Measurements from ENCODE around the gene KAZN.

The KAZN gene

DNA sequence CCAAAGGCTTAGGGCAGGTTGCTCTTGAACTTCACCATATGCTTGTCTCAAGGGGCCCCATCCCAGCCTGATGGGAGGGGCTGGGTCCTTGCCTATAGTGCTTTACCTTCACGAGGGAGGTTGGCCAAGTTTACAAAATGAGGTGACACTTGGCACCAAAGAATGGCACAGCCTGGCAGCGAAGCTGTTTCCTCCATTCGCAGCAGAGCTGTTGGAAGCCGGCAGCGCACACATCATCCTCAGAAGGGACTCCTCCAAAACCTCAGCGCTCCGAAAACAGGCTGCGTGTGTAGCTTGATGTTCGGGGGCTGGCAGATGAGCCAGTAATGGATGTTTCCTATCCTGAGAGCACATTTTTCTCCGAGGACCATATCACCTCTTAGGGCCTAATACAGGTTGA lies 116.8 kb downstream of the KAZN start:
- DNase-seq (ENCODE audit: low spot score): no peak

DNA sequence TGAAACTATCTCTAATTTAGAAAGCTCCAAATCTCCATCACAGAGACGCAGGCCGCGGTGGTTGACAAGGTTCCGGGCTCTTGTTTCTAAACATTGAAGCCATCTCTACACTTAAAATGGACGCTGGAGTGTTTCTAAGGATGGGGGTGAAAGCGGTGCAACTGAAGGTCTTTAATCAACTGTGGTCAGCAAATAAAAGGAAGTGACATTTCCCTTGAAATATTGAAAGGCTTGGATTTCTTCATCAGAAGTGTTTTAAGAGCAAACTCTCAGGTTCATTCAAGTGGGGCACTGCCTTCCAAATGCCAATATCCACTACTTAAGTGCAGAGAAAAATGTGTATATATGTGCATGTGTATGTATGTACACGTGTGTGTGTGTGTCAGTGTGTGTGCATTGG lies 117.3 kb downstream of the KAZN start:
- no peak for DNase-seq (ENCODE audit: low spot score)

DNA sequence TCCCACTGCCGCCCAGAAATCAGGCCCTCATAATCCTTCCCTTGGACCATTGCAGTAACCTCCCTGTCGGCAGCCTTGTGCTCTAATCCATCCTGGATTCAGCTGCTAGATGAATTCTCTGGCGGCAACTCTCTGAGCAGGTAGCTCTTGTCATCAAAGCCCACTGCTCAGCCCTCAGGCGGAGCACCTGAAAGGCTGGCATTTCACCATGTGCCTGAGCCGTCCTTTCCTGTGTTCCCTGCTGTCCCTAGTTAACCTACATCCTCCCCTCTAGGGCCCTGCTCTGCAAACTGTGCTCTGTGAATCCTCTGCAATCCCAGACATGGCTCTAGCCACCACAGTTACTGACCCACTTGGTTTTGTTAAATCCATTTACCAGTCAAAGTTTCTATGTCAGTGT lies 118.0 kb downstream of the KAZN start:
- DNase-seq (ENCODE audit: low spot score): no peak

DNA sequence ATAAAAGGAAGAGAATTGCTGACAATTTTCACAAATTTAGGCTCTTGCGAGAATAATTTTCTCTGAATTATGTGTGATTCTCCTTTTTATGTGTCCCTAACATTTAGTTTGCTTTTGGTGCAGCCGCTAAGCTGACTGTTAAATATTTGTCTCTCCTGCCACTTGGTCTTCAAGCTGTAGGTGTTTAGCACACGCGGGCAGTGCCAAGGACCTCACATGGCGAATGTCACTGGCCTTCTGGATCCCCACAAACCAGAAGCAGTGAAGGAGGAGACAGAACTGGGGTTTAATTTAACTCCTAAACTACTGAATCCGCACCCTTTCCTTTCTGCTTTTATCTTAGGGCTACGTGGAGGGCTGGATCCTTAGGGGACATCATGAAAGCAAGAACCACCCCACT lies 120.0 kb downstream of the KAZN start:
- no peak for DNase-seq (ENCODE audit: low spot score)

DNA sequence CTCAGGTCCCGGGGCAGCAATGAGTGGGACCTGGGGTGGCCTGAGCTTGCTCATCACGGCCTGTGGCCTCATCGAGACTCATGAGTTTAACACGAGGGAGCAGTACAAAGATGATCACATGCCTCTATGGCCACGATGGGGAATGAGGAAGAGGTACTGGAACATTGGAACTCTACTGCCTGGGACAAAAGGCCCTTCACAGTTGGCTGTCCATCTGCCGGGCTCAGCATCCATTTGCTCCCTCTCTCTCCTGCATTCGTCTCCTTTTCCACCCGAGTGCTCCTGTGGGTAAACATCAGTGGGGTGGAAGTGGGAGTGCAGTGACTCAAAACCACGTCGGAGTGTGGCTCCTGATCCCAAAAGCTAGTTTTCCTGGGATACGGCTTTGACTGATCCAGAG lies 124.9 kb downstream of the KAZN start:
- DNase-seq (ENCODE audit: low spot score): no peak

DNA sequence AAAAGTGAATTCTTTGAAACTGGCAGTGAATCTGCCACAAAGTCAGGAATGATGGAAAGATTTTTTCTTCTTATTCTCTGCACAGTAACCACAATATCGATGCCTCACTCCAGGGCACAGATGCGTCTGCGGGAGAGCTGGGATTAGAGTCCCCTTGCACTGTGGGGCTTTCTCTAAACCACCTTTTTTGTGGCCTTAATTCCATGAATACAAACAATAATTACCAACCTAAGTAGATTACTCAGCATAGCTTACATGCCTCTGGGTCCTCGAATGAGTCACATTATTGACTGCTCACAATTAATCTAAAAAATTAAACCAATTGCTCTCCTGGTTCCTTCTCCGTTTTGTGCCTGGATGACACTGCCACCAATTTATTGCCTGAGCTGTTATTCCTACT lies 125.8 kb downstream of the KAZN start:
- DNase-seq (ENCODE audit: low spot score): no peak

DNA sequence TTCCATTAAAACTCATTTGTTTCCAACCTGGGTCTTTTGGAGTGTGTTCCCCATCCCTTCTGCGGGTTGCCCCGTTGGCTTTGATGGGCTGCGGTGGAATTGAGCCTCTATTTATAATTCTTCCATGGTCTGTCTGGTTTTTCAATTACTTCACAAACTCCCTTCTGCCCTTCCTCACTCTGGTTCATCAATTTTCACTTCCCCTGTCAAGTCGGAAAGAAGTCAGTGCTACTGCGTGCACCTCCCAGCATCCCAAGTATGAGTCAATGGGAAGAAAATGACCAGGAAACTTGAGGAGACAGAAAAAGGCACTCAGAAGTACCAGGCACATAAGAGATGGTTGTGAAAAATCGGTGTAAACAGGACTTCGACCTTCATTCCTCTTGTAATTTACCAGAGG lies 126.2 kb downstream of the KAZN start:
- DNase-seq (ENCODE audit: low spot score): no peak

DNA sequence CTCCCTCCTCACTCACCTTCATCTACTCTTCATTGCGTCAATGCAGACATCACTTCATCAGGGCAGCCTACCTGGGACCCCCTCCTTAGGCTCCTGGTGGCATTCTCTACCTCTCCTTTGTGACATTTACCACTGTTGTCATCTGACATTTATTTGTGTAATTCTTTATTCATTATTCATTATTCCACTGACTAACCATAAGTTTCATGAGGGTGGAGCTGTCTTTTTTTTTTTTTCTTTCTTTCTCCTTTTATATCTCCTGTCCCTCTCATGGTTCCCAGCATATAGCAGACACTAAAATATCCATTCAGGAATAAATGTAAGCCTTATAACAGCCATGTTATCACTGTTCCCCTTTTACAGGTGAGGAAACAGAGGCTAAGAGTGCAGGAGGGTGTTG lies 126.8 kb downstream of the KAZN start:
- DNase-seq (ENCODE audit: low spot score): no peak

DNA sequence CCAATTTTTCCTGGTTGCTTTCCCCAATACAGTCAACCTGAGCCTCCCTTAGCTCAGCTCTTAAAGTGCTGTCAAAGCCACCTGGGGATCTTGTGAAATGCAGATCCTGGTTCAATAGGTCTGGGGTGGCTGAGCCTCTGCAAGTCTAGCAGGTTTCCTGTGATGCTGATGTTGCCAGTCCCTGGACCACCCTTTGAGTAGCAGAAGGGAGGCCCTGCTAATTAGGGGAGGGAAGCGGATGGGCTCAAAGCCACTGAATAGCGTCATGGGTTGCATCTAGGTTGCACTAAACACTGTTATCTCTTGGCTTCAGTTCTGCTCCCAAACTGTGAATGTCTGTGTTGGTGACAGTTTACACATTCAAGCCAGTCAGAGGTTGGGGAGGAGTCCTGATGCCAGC lies 127.2 kb downstream of the KAZN start:
- no peak for DNase-seq (ENCODE audit: low spot score)

DNA sequence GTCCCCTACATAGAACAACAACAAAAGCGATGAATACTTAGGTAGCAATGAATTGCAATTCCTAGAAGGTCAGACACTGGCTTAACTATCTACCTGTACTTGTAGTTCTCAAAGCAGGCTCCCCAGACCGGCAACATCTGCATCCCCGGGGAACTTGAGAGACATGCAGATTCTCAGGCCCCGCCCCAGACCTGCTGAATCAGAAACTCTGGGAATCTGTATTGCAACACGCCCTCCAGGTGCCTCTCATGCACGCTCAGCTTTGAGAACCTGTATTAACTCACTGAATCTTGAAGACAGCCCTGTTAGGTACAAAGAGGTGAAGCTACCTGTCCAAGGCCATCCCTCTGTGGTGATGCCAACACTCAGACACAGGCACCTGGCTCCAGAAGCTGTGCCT lies 128.1 kb downstream of the KAZN start:
- DNase-seq (ENCODE audit: low spot score): no peak

DNA sequence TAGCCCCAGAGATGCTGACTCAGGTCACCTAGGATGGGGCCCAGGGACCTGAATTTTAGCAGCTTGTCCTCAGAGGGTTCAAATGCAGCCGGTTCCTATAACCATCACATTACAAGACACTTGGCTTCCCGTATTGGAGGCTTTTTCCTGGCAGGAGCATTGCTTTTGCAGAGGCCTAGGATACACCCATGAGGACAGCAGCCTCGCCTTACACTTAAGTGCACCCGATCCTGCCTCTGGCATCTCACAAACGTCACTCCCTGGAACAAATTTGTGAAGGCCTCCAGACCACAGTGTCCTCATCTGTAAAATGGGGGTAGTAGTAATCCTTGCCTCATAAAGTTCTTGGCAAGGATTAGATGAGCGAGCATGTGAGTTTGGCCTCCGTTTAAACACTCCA lies 130.0 kb downstream of the KAZN start:
- no peak for DNase-seq (ENCODE audit: low spot score)

DNA sequence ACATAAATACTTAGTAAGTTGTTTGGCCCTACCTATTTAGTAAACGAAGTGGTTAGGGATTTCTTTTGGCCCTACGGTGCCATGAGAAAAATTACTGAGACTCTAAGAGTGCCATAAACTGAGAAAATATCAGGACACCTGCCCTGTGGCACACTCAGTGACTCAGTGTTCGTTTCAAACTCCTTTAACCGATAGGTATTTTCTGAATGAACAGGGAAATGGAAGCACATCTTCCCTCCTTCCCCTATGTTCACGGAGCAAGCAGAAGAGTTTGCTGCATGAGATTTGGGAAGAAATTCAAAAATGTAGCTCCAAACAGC lies 134.2 kb downstream of the KAZN start:
- DNase-seq (ENCODE audit: low spot score): no peak

DNA sequence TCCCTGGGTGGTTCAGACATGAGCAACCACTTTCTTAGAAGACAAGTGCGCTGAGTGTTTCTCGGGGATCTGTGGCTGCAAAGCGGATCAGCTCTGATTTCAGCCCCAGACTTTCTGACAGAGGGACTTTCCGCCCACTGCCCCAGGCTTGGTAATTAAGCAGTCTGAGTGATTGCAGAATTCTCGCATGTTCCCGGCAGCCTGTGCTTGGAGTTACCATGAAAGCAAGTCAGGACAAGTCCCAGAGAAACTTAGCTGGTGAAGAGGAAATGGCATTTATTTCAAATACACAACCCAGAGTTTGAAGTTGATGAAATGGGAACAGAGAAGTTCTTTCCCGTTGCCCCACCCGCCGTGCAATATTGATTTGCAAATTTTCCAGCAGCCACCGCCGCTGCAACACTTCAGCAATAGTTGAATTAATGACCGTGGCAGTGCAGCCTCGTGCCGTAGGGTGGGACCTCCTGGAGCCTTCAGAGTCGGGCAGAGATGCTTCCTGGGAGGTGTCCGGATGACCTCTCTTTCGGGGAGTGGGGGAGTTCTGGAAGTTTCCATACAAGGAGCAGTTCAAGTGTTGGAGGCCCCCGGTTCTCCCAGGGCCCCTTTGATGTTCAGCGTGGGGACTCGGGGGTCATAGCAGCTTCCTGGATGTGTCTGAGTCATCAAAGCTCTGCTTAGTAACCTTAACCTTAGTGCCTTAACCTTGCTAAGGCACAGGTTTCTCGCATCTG lies 134.7 kb downstream of the KAZN start:
- DNase-seq (ENCODE audit: low spot score): no peak

DNA sequence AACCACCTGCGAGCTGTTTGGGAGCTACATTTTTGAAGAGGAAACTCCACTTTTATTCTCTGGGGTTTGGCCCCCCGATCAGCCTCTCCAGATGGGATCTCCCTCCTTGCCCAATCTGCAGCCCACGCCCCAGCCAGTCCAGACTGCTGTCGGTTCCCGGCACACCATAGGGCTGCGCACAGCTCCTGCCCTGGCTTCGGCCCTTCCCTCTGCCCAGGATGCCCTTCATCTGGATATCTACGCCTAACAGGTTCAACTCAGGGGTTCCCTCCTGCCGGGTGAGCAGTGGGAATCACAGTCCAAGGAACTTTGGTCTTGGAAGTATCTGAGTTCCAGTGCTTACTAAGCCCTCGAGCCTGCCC lies 135.3 kb downstream of the KAZN start:
- no peak for DNase-seq (ENCODE audit: low spot score)

DNA sequence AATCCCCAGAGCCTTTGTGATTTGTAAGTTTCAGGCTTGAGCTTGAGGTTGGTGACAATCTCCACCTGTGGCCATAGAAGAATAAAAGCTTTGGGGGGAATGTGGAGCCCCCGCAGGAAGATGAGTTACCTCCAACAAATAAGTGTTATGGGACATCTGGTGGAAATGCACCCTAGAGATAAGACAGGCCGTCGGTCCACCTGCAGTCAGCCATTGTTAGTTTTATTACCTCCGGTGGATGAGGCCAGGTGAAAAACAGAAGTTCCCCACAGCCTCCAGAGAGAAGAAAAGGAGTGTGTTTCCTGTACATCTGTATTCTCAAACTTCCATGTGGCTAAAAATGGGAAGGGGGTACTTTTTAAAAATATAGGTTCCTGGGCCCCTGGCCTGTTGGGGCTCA lies 137.4 kb downstream of the KAZN start:
- DNase-seq (ENCODE audit: low spot score): no peak

DNA sequence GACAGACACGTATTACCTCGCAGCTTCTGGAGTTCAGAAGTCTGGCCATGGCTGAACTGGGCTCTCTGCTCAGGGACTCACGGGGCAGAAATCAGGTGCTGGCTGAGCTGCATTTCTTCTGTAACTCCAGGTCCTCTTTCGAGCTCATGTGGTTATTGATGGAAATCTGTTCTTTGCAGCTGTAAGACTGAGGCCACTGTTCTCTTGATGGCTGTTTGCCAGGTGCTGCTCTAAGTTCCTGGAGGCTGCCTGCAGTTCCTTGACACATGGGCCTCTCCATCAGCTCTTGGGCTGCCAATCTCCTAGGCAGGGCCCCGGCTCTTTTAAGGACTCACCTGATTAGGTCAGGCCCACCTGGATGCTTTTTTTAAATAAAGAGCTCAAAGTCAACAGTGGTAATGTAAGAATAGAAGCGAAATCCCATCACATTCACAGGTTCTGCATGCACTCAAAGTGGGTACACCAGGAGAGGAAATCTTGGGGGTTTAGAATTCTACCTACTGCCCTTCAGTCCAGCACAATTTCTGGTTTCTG lies 139.1 kb downstream of the KAZN start:
- DNase-seq (ENCODE audit: low spot score): no peak

DNA sequence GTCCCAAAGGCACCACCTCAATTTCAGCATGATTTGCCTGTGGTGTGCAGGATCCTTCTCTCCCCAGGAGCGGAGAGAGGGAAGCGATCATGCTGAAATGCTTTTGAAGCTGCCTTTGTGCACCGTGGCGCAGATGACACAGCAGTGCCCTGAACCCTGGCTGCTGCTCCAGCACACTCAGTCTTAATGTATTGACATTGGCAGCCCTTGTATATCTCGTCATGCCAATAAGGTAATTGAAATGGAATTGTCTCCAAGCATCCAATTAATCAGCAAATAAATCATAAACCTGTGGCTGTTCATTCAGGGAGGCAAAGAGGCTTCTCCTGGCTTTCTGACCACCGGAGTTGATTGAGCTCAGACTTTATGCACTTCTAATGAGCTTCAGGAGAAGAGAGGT lies 139.8 kb downstream of the KAZN start:
- no peak for DNase-seq (ENCODE audit: low spot score)

DNA sequence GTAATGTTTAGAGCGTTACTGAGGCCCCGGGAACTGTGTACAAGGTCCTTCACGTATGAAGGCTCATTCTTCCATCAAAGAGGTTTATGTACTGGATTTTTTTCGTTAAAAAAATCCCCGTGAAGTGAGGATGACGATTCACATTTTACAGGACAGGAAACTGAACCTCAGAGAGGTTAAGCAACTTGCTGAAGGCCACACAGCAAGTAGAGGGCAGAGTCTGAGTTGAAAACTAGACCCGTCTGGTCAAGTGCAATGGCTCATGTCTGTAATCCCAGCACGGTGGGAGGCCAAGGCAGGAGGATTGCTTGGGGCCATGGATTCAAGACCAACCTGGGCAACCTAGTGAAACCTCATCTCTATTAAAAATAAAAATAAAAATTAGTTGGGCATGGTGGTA lies 140.2 kb downstream of the KAZN start:
- no peak for DNase-seq (ENCODE audit: low spot score)

DNA sequence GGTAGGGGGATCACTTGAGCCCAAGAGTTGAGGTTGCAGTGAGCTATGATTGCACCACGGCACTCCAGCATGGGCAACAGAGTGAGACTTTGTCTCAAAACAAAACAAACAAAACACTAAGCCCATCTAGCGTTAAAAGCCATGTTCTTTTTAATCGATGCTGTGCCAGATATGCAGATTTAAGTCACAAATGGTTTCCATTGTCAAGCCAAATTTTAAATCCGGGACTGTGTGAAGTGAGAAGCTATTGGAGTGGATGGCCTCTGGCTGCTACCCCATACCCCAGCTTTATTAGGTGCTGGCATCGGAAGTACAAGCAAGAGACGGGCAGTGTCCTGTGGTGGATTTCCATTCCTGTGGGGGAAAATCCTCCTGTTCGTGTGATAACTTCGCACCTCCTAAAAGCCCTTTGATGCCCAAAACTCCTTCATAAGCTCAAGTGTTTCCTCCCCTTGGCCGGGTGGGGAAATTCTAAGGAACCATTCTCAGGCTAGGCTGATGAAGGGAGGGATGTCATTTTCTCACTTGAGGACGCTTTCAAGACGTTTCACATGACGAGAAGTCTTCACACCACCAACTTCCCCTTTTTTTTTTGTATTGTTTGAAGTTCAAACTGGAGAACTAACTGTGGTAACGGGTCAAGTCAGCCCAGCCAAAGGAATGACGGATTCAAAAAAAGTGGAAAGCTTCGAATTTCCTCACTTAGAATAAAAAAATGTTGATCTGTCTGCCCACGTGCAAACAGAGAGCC lies 140.8 kb downstream of the KAZN start:
- DNase-seq (ENCODE audit: low spot score): no peak

DNA sequence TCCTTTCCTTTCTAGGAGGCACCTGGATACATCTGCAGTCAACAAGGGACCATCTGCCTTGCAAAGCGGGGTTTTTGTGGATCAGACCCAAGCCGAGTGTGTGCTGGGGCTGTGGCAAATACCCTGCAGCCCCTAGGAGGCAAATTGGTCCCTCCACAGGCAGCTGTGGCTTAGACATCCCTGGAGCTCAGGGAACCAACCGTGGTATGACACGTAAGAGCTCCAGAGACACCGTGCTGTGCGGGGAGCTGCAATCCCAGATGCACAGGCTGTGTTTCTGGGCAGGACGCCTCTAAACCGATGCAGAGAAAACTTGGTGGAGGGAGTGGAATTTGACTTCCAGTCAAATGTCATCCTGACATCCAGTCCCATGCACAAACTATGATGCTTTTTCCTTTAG lies 141.5 kb downstream of the KAZN start:
- DNase-seq (ENCODE audit: low spot score): no peak

DNA sequence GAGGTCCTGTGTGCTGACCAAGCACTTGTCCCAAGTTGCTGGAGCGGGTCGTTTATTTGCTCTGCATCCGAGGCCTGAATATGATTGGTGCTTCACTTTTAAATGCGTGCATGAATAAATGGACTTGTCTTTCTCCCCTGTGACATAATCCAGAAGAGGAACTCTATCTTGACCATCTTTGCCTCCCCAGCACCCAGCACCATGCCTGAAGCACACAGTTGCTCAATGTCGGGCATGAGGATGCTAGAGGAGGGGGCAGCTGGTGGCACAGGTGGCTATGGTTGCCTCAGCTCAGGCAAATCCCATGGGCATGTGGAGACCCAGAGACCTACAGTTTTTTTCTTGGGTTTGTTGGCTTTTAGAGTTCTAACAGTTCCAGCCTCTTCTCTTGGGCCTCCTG lies 142.6 kb downstream of the KAZN start:
- no peak for DNase-seq (ENCODE audit: low spot score)

DNA sequence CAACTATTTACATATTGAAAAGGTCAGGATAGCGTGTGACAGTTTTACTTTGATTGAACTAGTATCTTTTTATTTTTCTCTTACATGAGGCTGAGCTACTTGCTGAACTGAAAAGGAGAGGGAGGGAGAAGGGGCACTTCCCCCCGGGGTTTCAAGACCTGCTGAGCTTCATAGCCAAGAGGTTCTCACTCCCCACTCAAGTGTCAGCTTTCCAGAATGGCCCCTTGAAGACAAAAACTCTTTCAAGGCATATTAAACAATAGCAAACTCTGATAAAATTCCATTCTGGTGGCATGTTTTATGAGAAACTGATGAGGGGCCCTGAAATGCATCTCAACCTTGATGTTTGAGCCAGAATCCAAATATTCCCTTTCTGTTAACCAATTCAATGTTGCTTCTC lies 143.0 kb downstream of the KAZN start:
- no peak for DNase-seq (ENCODE audit: low spot score)

DNA sequence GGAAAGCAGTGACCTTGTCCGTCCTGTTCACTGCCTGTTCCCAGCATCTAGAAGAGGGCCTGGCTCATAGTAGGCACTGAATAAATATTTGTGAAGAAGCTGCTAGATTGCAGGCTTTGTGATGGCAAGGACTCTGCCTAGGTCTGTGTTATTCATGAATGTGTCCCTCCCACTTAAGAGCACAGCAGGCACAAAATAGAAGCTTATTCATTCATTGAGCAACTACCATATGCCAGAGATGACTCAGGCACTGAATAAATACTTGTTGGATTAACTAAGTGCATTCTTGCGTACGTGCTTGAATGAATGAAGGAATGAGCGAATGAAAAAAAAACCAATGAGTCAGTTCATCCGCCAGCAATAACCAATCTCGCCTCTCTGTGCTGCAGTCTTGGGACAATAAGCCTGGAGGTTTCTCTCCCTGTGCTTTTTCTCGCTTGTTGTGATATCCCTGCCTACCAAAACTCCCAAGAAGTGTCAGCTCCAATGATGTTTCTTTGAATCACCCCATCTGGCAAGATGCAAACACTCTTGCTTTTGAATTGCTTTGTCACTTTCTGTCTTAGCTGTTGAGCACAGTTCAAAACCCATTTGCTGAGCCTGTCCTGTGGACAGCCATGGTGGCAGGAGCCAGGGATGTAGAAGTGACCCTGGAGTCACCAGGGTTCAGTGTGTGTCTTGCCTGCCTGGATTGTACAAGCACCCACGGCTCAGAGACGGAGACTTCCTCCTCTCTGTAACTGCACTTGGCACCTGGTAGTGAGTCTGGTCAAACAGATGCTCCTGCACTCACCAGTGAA lies 143.9 kb downstream of the KAZN start:
- DNase-seq (ENCODE audit: low spot score): no peak
